ENCODE measurements around the gene COX19.

DNA sequence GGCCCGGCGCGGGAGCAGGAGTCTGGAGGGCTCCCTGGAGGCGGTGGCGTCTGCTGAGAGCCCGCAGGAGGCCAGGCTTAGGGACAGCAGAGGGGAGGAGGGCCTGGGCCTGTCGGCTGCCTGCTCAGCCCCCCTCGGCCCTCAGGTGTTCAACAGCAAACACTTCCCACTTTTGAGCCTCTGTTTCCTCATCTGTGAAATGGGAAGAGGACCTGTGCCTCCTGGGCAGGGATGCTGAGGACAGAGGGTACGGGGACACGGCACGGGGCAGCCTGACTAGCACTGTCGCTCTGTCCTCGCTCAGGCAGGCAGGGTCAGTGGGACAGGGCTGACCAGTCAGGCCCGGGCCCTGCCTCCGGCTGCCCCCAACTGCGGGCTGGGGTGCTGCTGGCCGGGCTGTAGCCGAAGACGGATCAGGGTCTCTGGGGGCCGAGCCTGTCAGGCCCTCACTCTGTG is 8.3 kb upstream of the COX19 start:
- TF ChIP-seq, protein P1, sequence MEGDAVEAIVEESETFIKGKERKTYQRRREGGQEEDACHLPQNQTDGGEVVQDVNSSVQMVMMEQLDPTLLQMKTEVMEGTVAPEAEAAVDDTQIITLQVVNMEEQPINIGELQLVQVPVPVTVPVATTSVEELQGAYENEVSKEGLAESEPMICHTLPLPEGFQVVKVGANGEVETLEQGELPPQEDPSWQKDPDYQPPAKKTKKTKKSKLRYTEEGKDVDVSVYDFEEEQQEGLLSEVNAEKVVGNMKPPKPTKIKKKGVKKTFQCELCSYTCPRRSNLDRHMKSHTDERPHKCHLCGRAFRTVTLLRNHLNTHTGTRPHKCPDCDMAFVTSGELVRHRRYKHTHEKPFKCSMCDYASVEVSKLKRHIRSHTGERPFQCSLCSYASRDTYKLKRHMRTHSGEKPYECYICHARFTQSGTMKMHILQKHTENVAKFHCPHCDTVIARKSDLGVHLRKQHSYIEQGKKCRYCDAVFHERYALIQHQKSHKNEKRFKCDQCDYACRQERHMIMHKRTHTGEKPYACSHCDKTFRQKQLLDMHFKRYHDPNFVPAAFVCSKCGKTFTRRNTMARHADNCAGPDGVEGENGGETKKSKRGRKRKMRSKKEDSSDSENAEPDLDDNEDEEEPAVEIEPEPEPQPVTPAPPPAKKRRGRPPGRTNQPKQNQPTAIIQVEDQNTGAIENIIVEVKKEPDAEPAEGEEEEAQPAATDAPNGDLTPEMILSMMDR (IDR thresholded peaks at IDR 0.05; ENCODE audit: low read depth, low read length): no peak
- no peak for TF ChIP-seq EZH2phosphoT487 (IDR thresholded peaks at IDR 0.05; ENCODE audit: low read depth)

All from OCI-LY3 (cell line).